C4-2B (cell line): ENCODE data around the gene CDK6.

ENCODE experiments used
- H3K27ac ChIP-seq: fragments of 450-650 bp; 2 replicates; pipeline ENCODE4 v1.5.1; 2017
- CTCF ChIP-seq: fragments of 450-650 bp; conservative IDR thresholded peaks from 2 replicates; pipeline ENCODE4 v1.5.1; 2017; ENCODE audit warnings: mild to moderate bottlenecking
- ZFX ChIP-seq: fragments of 450-650 bp; IDR thresholded peaks from 2 replicates; pipeline ENCODE4 v1.6.1; 2017

CDK6 gene

GRCh38 chr7:92621561-92622023 lies 214.8 kb downstream of the CDK6 start:
- no peak overlapping the region for H3K27ac ChIP-seq
- TF ChIP-seq ZFX, result no peak
- no peak for TF ChIP-seq CTCF

- TF ChIP-seq ZFX (no peak), CTCF (peak; percentile 91)
- no peak overlapping the region for H3K27ac ChIP-seq
These were observed 215.3 kb downstream of the CDK6 start for GRCh38 chr7:92621026-92621540.

GRCh38 chr7:92615861-92616260 lies 220.5 kb downstream of the CDK6 start:
- no peak overlapping the region for H3K27ac ChIP-seq
- TF ChIP-seq ZFX (no peak), CTCF (0 out of 2 replicates have a peak, but pooled peaks have one; percentile 5)

GRCh38 chr7:92614660-92615174 lies 221.7 kb downstream of the CDK6 start:
- TF ChIP-seq CTCF, result no peak
- TF ChIP-seq ZFX, result no peak
- no peak overlapping the region for H3K27ac ChIP-seq

- TF ChIP-seq CTCF (no peak), ZFX (no peak)
- no peak overlapping the region for H3K27ac ChIP-seq
These were observed 222.7 kb downstream of the CDK6 start for GRCh38 chr7:92613720-92614119.

- TF ChIP-seq CTCF, result no peak
- no peak for TF ChIP-seq ZFX
- H3K27ac ChIP-seq, result no peak overlapping the region
These were observed 223.2 kb downstream of the CDK6 start for GRCh38 chr7:92613214-92613613.

- no peak overlapping the region for H3K27ac ChIP-seq
- no peak for TF ChIP-seq ZFX
- TF ChIP-seq CTCF, result no peak
These were observed 223.9 kb downstream of the CDK6 start for GRCh38 chr7:92612501-92612900.
